DND-41 (cell line): Measurements from ENCODE around the gene TMEM270.
"Not testable (repeated sequence)": the region's sequence is repeated elsewhere in the genome, so short reads cannot be mapped to it uniquely, and the experiment has no call there.

Experiments used
- ATAC-seq: fragments of 200-7000 bp; cut with Tn5 transposase; 3 replicates; pipeline ENCODE4 v1.9.1; 2021; ENCODE audit warnings: low read depth; ENCODE audit not compliant: insufficient read depth
- DNase-seq: peaks from one replicate; pipeline ENCODE4 v3.0.0-alpha.2; 2020
- H2AFZ ChIP-seq: 2 replicates; pipeline ENCODE4 v1.6.0; 2012; ENCODE audit warnings: low read depth, low read length
- H3K27ac ChIP-seq: 2 replicates; pipeline ENCODE4 v1.5.1; 2012; ENCODE audit warnings: low read length, inconsistent platforms
- H3K27me3 ChIP-seq: fragments of 200-600 bp; sonication (generic); 2 replicates; pipeline ENCODE4 v1.6.0; 2012; ENCODE audit warnings: low read length, mild to moderate bottlenecking, inconsistent platforms; ENCODE audit not compliant: insufficient read depth, poor library complexity
- H3K36me3 ChIP-seq: 2 replicates; pipeline ENCODE4 v1.5.1; 2012; ENCODE audit warnings: low read length, inconsistent platforms; ENCODE audit not compliant: insufficient read depth
- H3K4me1 ChIP-seq: 2 replicates; pipeline ENCODE4 v1.5.1; 2012; ENCODE audit warnings: mild to moderate bottlenecking, low read length; ENCODE audit not compliant: insufficient read depth
- H3K4me2 ChIP-seq: 2 replicates; pipeline ENCODE4 v1.6.0; 2012; ENCODE audit warnings: mild to moderate bottlenecking, moderate library complexity, low read length, inconsistent platforms; ENCODE audit not compliant: insufficient read depth
- H3K4me3 ChIP-seq, 2 experiments: fragments of 200-600 bp in 1 of 2; shearing (Covaris generic) in 1 of 2; 2 replicates each; pipeline ENCODE4 v1.5.1; 2012 to 2016; ENCODE audit warnings: inconsistent platforms in 2 of 2, low read length in 2 of 2, mild to moderate bottlenecking in 2 of 2, low read depth in 1 of 2, moderate library complexity in 1 of 2
- H3K79me2 ChIP-seq: 2 replicates; pipeline ENCODE4 v1.6.0; 2012; ENCODE audit warnings: low read length, inconsistent platforms; ENCODE audit not compliant: insufficient read depth
- H3K9ac ChIP-seq: 2 replicates; pipeline ENCODE4 v1.6.0; 2012; ENCODE audit warnings: low read depth, mild to moderate bottlenecking, inconsistent platforms, low read length, moderate library complexity
- H3K9me3 ChIP-seq: 2 replicates; pipeline ENCODE4 v1.5.1; 2012; ENCODE audit warnings: low read length, moderate library complexity, mild to moderate bottlenecking, inconsistent platforms; ENCODE audit not compliant: insufficient read depth, severe bottlenecking
- H4K20me1 ChIP-seq: 2 replicates; pipeline ENCODE4 v1.6.0; 2012; ENCODE audit warnings: low read length; ENCODE audit not compliant: insufficient read depth
- EZH2 ChIP-seq: IDR thresholded peaks from 3 replicates; pipeline ENCODE4 v1.6.1; 2012; ENCODE audit warnings: borderline replicate concordance, low read depth, mild to moderate bottlenecking, moderate library complexity, low read length, inconsistent platforms; ENCODE audit not compliant: severe bottlenecking
- TF ChIP-seq, protein P1 (sequence below): IDR thresholded peaks from 2 replicates; pipeline ENCODE4 v1.5.1; 2012; ENCODE audit warnings: borderline replicate concordance, low read length, moderate library complexity, mild to moderate bottlenecking; ENCODE audit not compliant: poor library complexity, severe bottlenecking; ENCODE audit errors: extremely low read depth

TMEM270 gene

DNA sequence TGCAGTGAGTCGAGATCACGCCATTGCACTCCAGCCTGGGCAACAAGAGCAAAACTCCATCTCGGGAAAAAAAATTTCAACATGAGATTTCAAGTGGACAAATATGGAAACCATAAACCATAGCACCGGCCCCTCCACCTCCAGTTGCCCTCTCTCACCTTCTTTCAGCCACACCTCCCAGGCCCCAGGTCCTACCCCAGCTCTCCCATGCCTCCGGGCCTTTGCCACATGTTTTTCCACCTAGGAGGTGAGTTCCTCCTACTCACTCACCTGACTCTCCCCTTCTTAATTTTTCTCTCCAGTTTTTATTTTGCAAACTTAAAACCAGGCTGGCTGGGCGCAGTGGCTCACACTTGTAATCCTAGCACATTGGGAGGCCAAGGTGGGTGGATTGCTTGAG lies 43.8 kb upstream of the TMEM270 start:
- Histone ChIP-seq H3K9ac (no peak overlapping the region), H3K4me2 (no peak overlapping the region), H3K4me3 (no peak overlapping the region), H3K9me3 (peaks cover 3% of the 10 kb centered on the region), H4K20me1 (no peaks in the 10 kb centered on the region), H3K79me2 (no peaks in the 10 kb centered on the region), H2AFZ (no peak overlapping the region), H3K36me3 (no peaks in the 10 kb centered on the region), H3K4me1 (no peaks in the 10 kb centered on the region), H3K27ac (no peak overlapping the region), H3K27me3 (no peaks in the 10 kb centered on the region)
- TF ChIP-seq EZH2, result no peak
- TF ChIP-seq, protein P1, sequence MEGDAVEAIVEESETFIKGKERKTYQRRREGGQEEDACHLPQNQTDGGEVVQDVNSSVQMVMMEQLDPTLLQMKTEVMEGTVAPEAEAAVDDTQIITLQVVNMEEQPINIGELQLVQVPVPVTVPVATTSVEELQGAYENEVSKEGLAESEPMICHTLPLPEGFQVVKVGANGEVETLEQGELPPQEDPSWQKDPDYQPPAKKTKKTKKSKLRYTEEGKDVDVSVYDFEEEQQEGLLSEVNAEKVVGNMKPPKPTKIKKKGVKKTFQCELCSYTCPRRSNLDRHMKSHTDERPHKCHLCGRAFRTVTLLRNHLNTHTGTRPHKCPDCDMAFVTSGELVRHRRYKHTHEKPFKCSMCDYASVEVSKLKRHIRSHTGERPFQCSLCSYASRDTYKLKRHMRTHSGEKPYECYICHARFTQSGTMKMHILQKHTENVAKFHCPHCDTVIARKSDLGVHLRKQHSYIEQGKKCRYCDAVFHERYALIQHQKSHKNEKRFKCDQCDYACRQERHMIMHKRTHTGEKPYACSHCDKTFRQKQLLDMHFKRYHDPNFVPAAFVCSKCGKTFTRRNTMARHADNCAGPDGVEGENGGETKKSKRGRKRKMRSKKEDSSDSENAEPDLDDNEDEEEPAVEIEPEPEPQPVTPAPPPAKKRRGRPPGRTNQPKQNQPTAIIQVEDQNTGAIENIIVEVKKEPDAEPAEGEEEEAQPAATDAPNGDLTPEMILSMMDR, result no peak
- DNase-seq (no peak), ATAC-seq (no peak)

DNA sequence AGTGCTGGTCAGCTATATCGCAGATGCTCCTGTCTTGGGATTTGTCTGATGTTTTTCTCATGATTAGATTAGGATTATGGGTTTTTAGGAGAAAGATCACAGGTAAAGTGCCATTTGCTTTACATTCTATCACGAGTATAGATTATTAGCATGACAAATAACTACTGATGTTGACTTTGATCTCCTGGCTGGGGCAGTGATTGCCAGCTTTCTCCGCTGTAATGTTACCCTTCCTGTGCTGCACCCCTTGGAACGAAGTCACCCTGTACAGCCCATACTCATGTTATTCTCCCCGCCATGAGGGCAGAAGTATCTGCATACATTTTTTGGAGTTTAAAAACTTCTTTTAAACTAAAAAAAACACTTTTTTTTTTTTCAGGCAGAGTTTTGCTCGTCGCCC lies 40.9 kb upstream of the TMEM270 start:
- Histone ChIP-seq H3K4me1 (no peaks in the 10 kb centered on the region), H3K36me3 (no peaks in the 10 kb centered on the region), H3K27me3 (no peaks in the 10 kb centered on the region), H2AFZ (no peak overlapping the region), H3K9ac (no peak overlapping the region), H3K27ac (no peak overlapping the region), H3K9me3 (no peaks in the 10 kb centered on the region), H3K4me3 (no peak overlapping the region), H3K4me2 (no peak overlapping the region), H4K20me1 (no peaks in the 10 kb centered on the region), H3K79me2 (no peaks in the 10 kb centered on the region)
- ATAC-seq (no peak), DNase-seq (no peak)
- TF ChIP-seq, protein P1, result no peak
- no peak for TF ChIP-seq EZH2

DNA sequence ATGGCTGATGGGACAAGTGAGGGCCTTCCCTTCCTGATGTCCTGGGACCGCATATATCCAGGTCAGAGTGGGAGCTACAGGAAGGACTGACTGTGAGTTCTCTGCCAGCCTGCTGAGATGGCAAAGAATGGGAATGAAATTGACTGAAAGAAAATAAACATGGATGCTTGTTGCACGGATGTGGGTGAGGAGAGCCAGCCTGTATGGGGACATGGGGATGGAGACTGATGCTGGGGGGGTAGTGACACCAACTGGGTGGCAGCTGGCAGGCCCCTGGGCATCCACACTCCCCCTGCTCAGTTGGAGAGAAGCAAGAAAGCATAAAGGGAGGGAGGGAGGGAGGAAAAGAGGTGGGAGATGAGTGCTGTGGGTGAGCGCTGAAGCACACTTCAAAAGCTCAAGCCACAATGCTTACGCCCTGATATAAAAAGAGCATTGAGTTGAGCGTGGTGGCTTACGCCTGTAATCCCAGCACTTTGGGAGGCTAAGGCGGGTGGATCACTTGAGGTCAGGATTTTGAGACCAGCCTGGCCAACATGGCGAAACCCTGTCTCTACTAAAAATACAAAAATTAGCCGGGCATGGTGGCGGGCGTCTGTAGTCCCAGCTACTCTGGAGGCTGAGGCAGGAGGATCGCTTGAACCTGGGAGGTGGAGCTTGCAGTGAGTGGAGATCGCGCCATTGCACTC lies 39.2 kb upstream of the TMEM270 start:
- not testable (repeated sequence) for H3K36me3 ChIP-seq, H3K4me1 ChIP-seq, H3K27me3 ChIP-seq, H3K4me2 ChIP-seq, H4K20me1 ChIP-seq, DNase-seq, H3K9ac ChIP-seq, H3K79me2 ChIP-seq, H3K27ac ChIP-seq, H3K9me3 ChIP-seq, H3K4me3 ChIP-seq, H2AFZ ChIP-seq, ATAC-seq

DNA sequence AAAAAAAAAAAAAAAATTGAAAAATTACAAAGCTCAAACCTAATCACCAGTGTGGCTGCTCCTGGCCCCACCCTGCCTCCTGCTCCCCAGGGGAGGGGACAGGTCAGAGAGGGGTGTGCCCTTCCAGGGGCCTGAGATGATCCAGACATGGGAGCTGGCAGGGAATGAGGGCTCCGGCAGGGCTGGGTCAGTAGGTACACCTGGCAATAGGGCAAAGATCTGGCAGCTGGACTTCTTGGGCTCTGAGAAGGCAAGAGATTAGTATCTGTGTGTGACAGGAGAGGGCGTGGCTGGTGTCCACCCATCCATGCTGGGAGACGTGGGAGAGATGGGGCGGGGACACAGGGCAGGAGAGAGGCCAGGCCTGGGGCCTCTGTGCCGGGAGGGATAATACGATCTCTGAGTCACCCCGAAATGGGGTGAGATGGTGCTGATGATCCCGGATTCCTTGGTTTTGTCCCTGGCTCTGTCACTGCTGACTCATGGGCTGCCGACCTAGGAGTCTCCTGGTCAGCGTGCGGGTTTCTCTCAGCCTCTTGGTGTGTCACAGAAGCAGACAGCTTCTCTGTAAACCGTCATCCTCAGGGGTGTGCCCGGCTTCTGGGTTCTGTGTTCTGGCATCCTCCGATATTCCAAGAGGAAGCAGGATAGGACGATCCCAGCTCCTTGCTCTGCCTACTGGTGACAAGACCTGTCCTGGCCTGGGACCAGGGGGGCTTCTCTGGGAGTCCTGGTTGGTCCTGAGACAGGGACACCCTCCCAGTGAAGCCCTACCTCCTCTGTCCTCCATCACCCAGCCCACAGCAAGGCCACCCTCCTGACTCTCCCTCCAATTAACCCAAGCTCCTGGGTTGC lies 38.4 kb upstream of the TMEM270 start:
- H3K4me2 ChIP-seq, result no peak overlapping the region
- peaks cover 3% of the 10 kb centered on the region for H3K4me1 ChIP-seq
- H2AFZ ChIP-seq, result no peak overlapping the region

More for the DNA sequence above, 38.4 kb upstream of the TMEM270 start:
- DNase-seq (no peak), ATAC-seq (no peak)
- H3K9me3 ChIP-seq, result no peaks in the 10 kb centered on the region
- no peak overlapping the region for H3K4me3 ChIP-seq
- no peak overlapping the region for H3K9ac ChIP-seq
- no peaks in the 10 kb centered on the region for H3K79me2 ChIP-seq
- no peaks in the 10 kb centered on the region for H3K27me3 ChIP-seq
- no peak overlapping the region for H3K27ac ChIP-seq
- no peaks in the 10 kb centered on the region for H3K36me3 ChIP-seq
- H4K20me1 ChIP-seq, result no peaks in the 10 kb centered on the region
- TF ChIP-seq, protein P1, result no peak
- no peak for TF ChIP-seq EZH2
